Activated T-cell treated with anti-CD3 and anti-CD28 coated beads, Interleukin-2, amount 50 U/mL, for 72 hours (primary cell): ENCODE measurements around the gene POGLUT2. TPM values are rescaled to one million over a fixed set of nuclear protein-coding genes. Genes with fewer than 3 reads are reported as not detected.

Experiments
- ATAC-seq, 2 donors: fragments of 150-1000 bp; cut with Tn5 transposase; replicated peaks in 1 of 2; 2 replicates each; pipeline ENCODE4 v1.10.0; 2021; ENCODE audit warnings: moderate library complexity in 2 of 2, mild to moderate bottlenecking in 1 of 2
- DNase-seq, 2 donors: peaks; one replicate each; pipeline ENCODE4 v3.0.0; 2021 to 2022; ENCODE audit warnings: mixed read lengths in 1 of 2
- H3K27ac Mint-ChIP-seq: one replicate; pipeline ENCODE4 v1.8.0; 2022; ENCODE audit warnings: mild to moderate bottlenecking, moderate library complexity, mixed read lengths
- H3K27me3 Mint-ChIP-seq: one replicate; pipeline ENCODE4 v1.8.0; 2022; ENCODE audit warnings: low read depth, mixed read lengths
- H3K36me3 Mint-ChIP-seq, 2 donors: one replicate each; pipeline ENCODE4 v1.8.0; 2022; ENCODE audit warnings: mixed read lengths in 2 of 2, mild to moderate bottlenecking in 1 of 2; ENCODE audit not compliant: insufficient read depth in 2 of 2
- H3K4me1 Mint-ChIP-seq: one replicate; pipeline ENCODE4 v1.8.0; 2022; ENCODE audit warnings: low read depth, mixed read lengths
- H3K4me3 Mint-ChIP-seq, 2 donors: one replicate each; pipeline ENCODE4 v1.8.0; 2022; ENCODE audit warnings: mild to moderate bottlenecking in 2 of 2, mixed read lengths in 2 of 2, moderate library complexity in 2 of 2
- H3K9me3 Mint-ChIP-seq, 2 donors: one replicate each; pipeline ENCODE4 v1.8.0; 2022; ENCODE audit warnings: mixed read lengths in 2 of 2
- total RNA-seq, 2 donors: library from RNA; stranded (reverse); gene quantifications; one replicate each; pipeline ENCODE4 v1.2.3, GENCODE V29; 2022

POGLUT2 gene
- total RNA-seq, 2 donors from 2014 or later, result 4.2 to 6.0 TPM

GRCh38 chr13:102825400-102825799 is 26.6 kb upstream of the POGLUT2 start:
- DNase-seq, result no peak
- Mint-ChIP-seq H3K27me3 (no peaks in the 10 kb centered on the region), H3K9me3 (no peaks in the 10 kb centered on the region), H3K27ac (no peak overlapping the region), H3K4me1 (no peaks in the 10 kb centered on the region), H3K36me3 (peaks cover 7 to 8% of the 10 kb centered on the region in 2 donors), H3K4me3 (no peak overlapping the region)
- no peak for ATAC-seq

- H3K36me3 Mint-ChIP-seq, result peaks cover 1 to 11% of the 10 kb centered on the region in 2 donors
- peaks cover 12% of the 10 kb centered on the region for H3K4me1 Mint-ChIP-seq
- H3K9me3 Mint-ChIP-seq, result no peaks in the 10 kb centered on the region
- DNase-seq, result no peak
- no peaks in the 10 kb centered on the region for H3K27me3 Mint-ChIP-seq
- H3K27ac Mint-ChIP-seq, result no peak overlapping the region
- no peak for ATAC-seq
- H3K4me3 Mint-ChIP-seq, result no peak overlapping the region
Measured at GRCh38 chr13:102817907-102818306, 19.1 kb upstream of the POGLUT2 start.

GRCh38 chr13:102817241-102817640 is 18.5 kb upstream of the POGLUT2 start:
- peaks cover 0 to 14% of the 10 kb centered on the region in 2 donors for H3K36me3 Mint-ChIP-seq
- ATAC-seq (no peak), DNase-seq (no peak)
- no peak overlapping the region for H3K27ac Mint-ChIP-seq
- peaks cover 12% of the 10 kb centered on the region for H3K4me1 Mint-ChIP-seq
- no peaks in the 10 kb centered on the region for H3K9me3 Mint-ChIP-seq
- H3K27me3 Mint-ChIP-seq, result no peaks in the 10 kb centered on the region
- H3K4me3 Mint-ChIP-seq, result no peak overlapping the region

GRCh38 chr13:102816708-102817107 is 17.9 kb upstream of the POGLUT2 start:
- H3K4me1 Mint-ChIP-seq, result peaks cover 12% of the 10 kb centered on the region
- peaks cover 4 to 19% of the 10 kb centered on the region in 2 donors for H3K36me3 Mint-ChIP-seq
- no peak overlapping the region for H3K4me3 Mint-ChIP-seq
- ATAC-seq (no peak), DNase-seq (no peak)
- H3K9me3 Mint-ChIP-seq, result no peaks in the 10 kb centered on the region
- no peaks in the 10 kb centered on the region for H3K27me3 Mint-ChIP-seq
- H3K27ac Mint-ChIP-seq, result no peak overlapping the region

- Mint-ChIP-seq H3K4me3 (no peak overlapping the region), H3K27me3 (no peaks in the 10 kb centered on the region), H3K9me3 (no peaks in the 10 kb centered on the region), H3K4me1 (peaks cover 12% of the 10 kb centered on the region), H3K36me3 (peaks cover 5 to 22% of the 10 kb centered on the region in 2 donors), H3K27ac (no peak overlapping the region)
- DNase-seq (no peak), ATAC-seq (no peak)
Measured at GRCh38 chr13:102815788-102816187, 17.0 kb upstream of the POGLUT2 start.

- Mint-ChIP-seq H3K36me3 (peaks cover 7 to 27% of the 10 kb centered on the region in 2 donors), H3K9me3 (no peaks in the 10 kb centered on the region), H3K4me3 (no peak overlapping the region), H3K4me1 (peaks cover 12% of the 10 kb centered on the region), H3K27me3 (no peaks in the 10 kb centered on the region), H3K27ac (no peak overlapping the region)
- no peak for ATAC-seq
- no peak for DNase-seq
Measured at GRCh38 chr13:102814793-102815192, 16.0 kb upstream of the POGLUT2 start.

- peaks cover 7 to 28% of the 10 kb centered on the region in 2 donors for H3K36me3 Mint-ChIP-seq
Measured at GRCh38 chr13:102814025-102814607, 15.3 kb upstream of the POGLUT2 start.

GRCh38 chr13:102812611-102813287 is 14.0 kb upstream of the POGLUT2 start:
- Mint-ChIP-seq H3K4me1 (peaks cover 12% of the 10 kb centered on the region), H3K27ac (no peak overlapping the region), H3K9me3 (no peaks in the 10 kb centered on the region), H3K4me3 (no peak overlapping the region), H3K36me3 (peaks cover 7 to 28% of the 10 kb centered on the region in 2 donors), H3K27me3 (no peaks in the 10 kb centered on the region)
- no peak for DNase-seq
- ATAC-seq, result no peak

More at GRCh38 chr13:102814025-102814607, 15.3 kb upstream of the POGLUT2 start:
- no peaks in the 10 kb centered on the region for H3K27me3 Mint-ChIP-seq
- H3K27ac Mint-ChIP-seq, result no peak overlapping the region
- peaks cover 12% of the 10 kb centered on the region for H3K4me1 Mint-ChIP-seq
- H3K9me3 Mint-ChIP-seq, result no peaks in the 10 kb centered on the region
- DNase-seq (no peak), ATAC-seq (no peak)
- peak overlapping the region in 1 of 2 donors; percentile 1 for H3K4me3 Mint-ChIP-seq

- Mint-ChIP-seq H3K27me3 (no peaks in the 10 kb centered on the region), H3K36me3 (peaks cover 7 to 20% of the 10 kb centered on the region in 2 donors), H3K27ac (no peak overlapping the region), H3K4me3 (no peak overlapping the region), H3K9me3 (no peaks in the 10 kb centered on the region), H3K4me1 (peaks cover 6% of the 10 kb centered on the region)
- DNase-seq, result no peak
- no peak for ATAC-seq
Measured at GRCh38 chr13:102807699-102808098, 8.9 kb upstream of the POGLUT2 start.

- DNase-seq (no peak), ATAC-seq (no peak)
- no peaks in the 10 kb centered on the region for H3K9me3 Mint-ChIP-seq
- H3K27me3 Mint-ChIP-seq, result no peaks in the 10 kb centered on the region
- no peak overlapping the region for H3K4me3 Mint-ChIP-seq
- H3K36me3 Mint-ChIP-seq, result peaks cover 2 to 9% of the 10 kb centered on the region in 2 donors
- no peak overlapping the region for H3K27ac Mint-ChIP-seq
- peaks cover 14% of the 10 kb centered on the region for H3K4me1 Mint-ChIP-seq
Measured at GRCh38 chr13:102805680-102806079, 6.9 kb upstream of the POGLUT2 start.

GRCh38 chr13:102800145-102801041 is 1.6 kb upstream of the POGLUT2 start:
- Mint-ChIP-seq H3K36me3 (peaks cover 0 to 3% of the 10 kb centered on the region in 2 donors), H3K4me1 (peaks cover 23% of the 10 kb centered on the region), H3K4me3 (peak overlapping the region; percentile 96 to 98), H3K9me3 (no peaks in the 10 kb centered on the region), H3K27ac (peak overlapping the region; percentile 63), H3K27me3 (peaks cover 10% of the 10 kb centered on the region)
- DNase-seq, result peak; percentile 91
- ATAC-seq, result peak; percentile 85 to 86

GRCh38 chr13:102799426-102800144 is 809 bp upstream of the POGLUT2 start:
- peak overlapping the region; percentile 63 for H3K27ac Mint-ChIP-seq
- DNase-seq (peak; percentile 10 to 39), ATAC-seq (peak; percentile 6 to 23)
- H3K9me3 Mint-ChIP-seq, result no peaks in the 10 kb centered on the region
- peaks cover 0 to 3% of the 10 kb centered on the region in 2 donors for H3K36me3 Mint-ChIP-seq
- peaks cover 10% of the 10 kb centered on the region for H3K27me3 Mint-ChIP-seq
- peaks cover 23% of the 10 kb centered on the region for H3K4me1 Mint-ChIP-seq
- H3K4me3 Mint-ChIP-seq, result peak overlapping the region; percentile 96 to 98
